Activated CD8-positive, alpha-beta memory T cell treated with anti-CD3 and anti-CD28 coated beads, Interleukin-2, amount 50 U/mL, for 48 hours (primary cell): ENCODE measurements around the gene HSF2.
"Not testable (repeated sequence)": the region's sequence is repeated elsewhere in the genome, so short reads cannot be mapped to it uniquely, and the experiment has no call there.

Experiments used
- DNase-seq: peaks from one replicate; pipeline ENCODE4 v3.0.0-alpha.2; 2020

HSF2 gene

GRCh38 chr6:122458087-122458486 is 58.6 kb downstream of the HSF2 start:
- DNase-seq, result no peak

- DNase-seq, result no peak
These were observed 59.8 kb downstream of the HSF2 start for GRCh38 chr6:122459240-122459639.

GRCh38 chr6:122459865-122460416 is 60.5 kb downstream of the HSF2 start:
- not testable (repeated sequence) for DNase-seq

- DNase-seq, result no peak
These were observed 62.4 kb downstream of the HSF2 start for GRCh38 chr6:122461885-122462284.

GRCh38 chr6:122471107-122472021 is 71.9 kb downstream of the HSF2 start, which contains the start of gene SERINC1:
Gene SERINC1, minus strand, starts transcription at chr6:122471807. Its CDS starts 70 bp downstream, at chr6:122471737.
- peak; percentile 92 for DNase-seq

GRCh38 chr6:122472022-122472340 is 72.5 kb downstream of the HSF2 start:
- no peak for DNase-seq

- DNase-seq, result no peak
These were observed 76.7 kb downstream of the HSF2 start for GRCh38 chr6:122476131-122476530.

GRCh38 chr6:122482750-122483080 is 83.3 kb downstream of the HSF2 start:
- DNase-seq, result no peak
